NCI-H774 (cell line): ENCODE results near the gene SELENOH.
A peak's percentile ranks its signal among the peaks of the same experiment; 100 is the strongest.
"Not testable (repeated sequence)": the region's sequence is repeated elsewhere in the genome, so short reads cannot be mapped to it uniquely, and the experiment has no call there.

Experiments
- DNase-seq: peaks from one replicate; lab custom pipeline; 2025; lab: John Stamatoyannopoulos, UW

The SELENOH gene

GRCh38 chr11:57741132-57742086, at the start of gene SELENOH:
Gene SELENOH (plus strand): TSS chr11:57741491. CDS start chr11:57741596, 105 bp downstream.
- DNase-seq, result peak; percentile 94

GRCh38 chr11:57698843-57699365, 42.4 kb upstream of the SELENOH start:
- DNase-seq, result no peak

- no peak for DNase-seq
Observed at GRCh38 chr11:57699813-57700212, 41.5 kb upstream of the SELENOH start.

- DNase-seq, result no peak
Observed at GRCh38 chr11:57700425-57700824, 40.9 kb upstream of the SELENOH start.

- no peak for DNase-seq
Observed at GRCh38 chr11:57703341-57703740, 38.0 kb upstream of the SELENOH start.

- DNase-seq, result no peak
Observed at GRCh38 chr11:57704932-57705331, 36.4 kb upstream of the SELENOH start.

GRCh38 chr11:57705432-57705831, 35.9 kb upstream of the SELENOH start:
- DNase-seq, result not testable (repeated sequence)

GRCh38 chr11:57709802-57710367, 31.4 kb upstream of the SELENOH start:
- no peak for DNase-seq

- peak; percentile 90 for DNase-seq
Observed at GRCh38 chr11:57711414-57712255, 29.7 kb upstream of the SELENOH start, which contains the start of gene MED19. Gene MED19 (minus strand): TSS chr11:57712215. CDS start chr11:57712179, 36 bp downstream.

- peak; percentile 96 for DNase-seq
Observed at GRCh38 chr11:57712256-57713150, 28.8 kb upstream of the SELENOH start, which contains the start of gene TMX2. Gene TMX2 (plus strand): TSS chr11:57712593. CDS start chr11:57712619, 26 bp downstream.

- DNase-seq, result no peak
Observed at GRCh38 chr11:57713835-57714234, 27.5 kb upstream of the SELENOH start.

- not testable (repeated sequence) for DNase-seq
Observed at GRCh38 chr11:57716726-57717125, 24.6 kb upstream of the SELENOH start.

GRCh38 chr11:57727185-57727584, 14.1 kb upstream of the SELENOH start:
- no peak for DNase-seq

GRCh38 chr11:57728829-57729228, 12.5 kb upstream of the SELENOH start:
- DNase-seq, result no peak

GRCh38 chr11:57729479-57729878, 11.8 kb upstream of the SELENOH start:
- DNase-seq, result no peak

- DNase-seq, result no peak
Observed at GRCh38 chr11:57732661-57733060, 8.6 kb upstream of the SELENOH start.

GRCh38 chr11:57735619-57736298, 5.5 kb upstream of the SELENOH start:
- no peak for DNase-seq

GRCh38 chr11:57742087-57742452, 779 bp downstream of the SELENOH start:
- DNase-seq, result no peak

GRCh38 chr11:57744357-57744756, 3.1 kb downstream of the SELENOH start:
- no peak for DNase-seq

- no peak for DNase-seq
Observed at GRCh38 chr11:57745206-57745605, 3.9 kb downstream of the SELENOH start.
